GM12878 (cell line): Measurements from ENCODE around the gene MAN1A1. TPM values are rescaled to one million over a fixed set of nuclear protein-coding genes. Genes with fewer than 3 reads are reported as not detected.

ENCODE experiments used
- ATAC-seq: fragments of 200-7000 bp; cut with Tn5 transposase; 3 replicates; pipeline ENCODE4 v1.9.1; 2020; ENCODE audit warnings: mild to moderate bottlenecking, moderate library complexity
- BruUV-seq: library from RNA; stranded (reverse); fragments of 400-500 nt; replicated peaks from 2 replicates; lab custom pipeline; 2021; lab: Mats Ljungman, UMichigan
- CTCF ChIA-PET: fragments of 300-600 bp; sonication (Branson Sonifier 250); formaldehyde crosslinking; extraction: SDS; loops from one replicate; lab custom pipeline; 2021; ENCODE audit warnings: inconsistent platforms; lab: Yijun Ruan, JAX
- POLR2A ChIA-PET: fragments of 350-600 bp; formaldehyde crosslinking; extraction: SDS; loops from one replicate; lab custom pipeline; 2021; ENCODE audit warnings: inconsistent platforms; lab: Charles Lee
- RAD21 ChIA-PET: fragments of 300-600 bp; sonication (Branson Sonifier 250); formaldehyde crosslinking; loops from one replicate; lab custom pipeline; 2023; ENCODE audit warnings: antibody characterized with exemption; ENCODE audit not compliant: unreplicated experiment; lab: Charles Lee
- SMC1A ChIA-PET: fragments of 300-600 bp; sonication (Branson Sonifier 250); formaldehyde crosslinking; loops from one replicate; lab custom pipeline; 2023; ENCODE audit not compliant: unreplicated experiment, uncharacterized antibody; lab: Charles Lee
- DNase-seq: peaks from one replicate; pipeline ENCODE4 v3.0.0-alpha.2; 2011; ENCODE audit warnings: low read depth, low spot score
- FAIRE-seq: peaks from 3 replicates; lab custom pipeline; 2011; peaks lifted over from hg19 to GRCh38; lab: Jason Lieb, UNC
- H2AFZ ChIP-seq: 2 replicates; pipeline ENCODE4 v1.6.0; 2011; ENCODE audit warnings: low read depth, low read length, control low read depth; ENCODE audit not compliant: control insufficient read depth
- H3K27ac ChIP-seq: 2 replicates; pipeline ENCODE4 v1.5.1; 2011; ENCODE audit warnings: control low read depth; ENCODE audit not compliant: control insufficient read depth, insufficient read depth
- H3K27me3 ChIP-seq, 2 experiments: replicated peaks in 1 of 2; 2 replicates each; pipeline versions ENCODE4 v1.6.0 to v1.6.1; 2011; ENCODE audit warnings: low read length in 1 of 2; ENCODE audit not compliant: control insufficient read depth in 2 of 2, insufficient read depth in 2 of 2
- H3K36me3 ChIP-seq, 2 experiments: 2 replicates each; pipeline ENCODE4 v1.5.1; 2011; ENCODE audit warnings: low read length in 1 of 2; ENCODE audit not compliant: control insufficient read depth in 2 of 2, insufficient read depth in 2 of 2
- H3K4me1 ChIP-seq: 2 replicates; pipeline ENCODE4 v1.6.1; 2011; ENCODE audit warnings: mild to moderate bottlenecking, low read length, moderate library complexity, mixed read lengths; ENCODE audit not compliant: control insufficient read depth, insufficient read depth
- H3K4me2 ChIP-seq: 2 replicates; pipeline ENCODE4 v1.6.0; 2011; ENCODE audit warnings: control low read depth; ENCODE audit not compliant: control insufficient read depth, insufficient read depth
- H3K4me3 ChIP-seq: fragments of 200-600 bp; sonication (generic); 2 replicates; pipeline ENCODE4 v1.5.1; 2016
- H3K79me2 ChIP-seq: 2 replicates; pipeline ENCODE4 v1.6.0; 2011; ENCODE audit warnings: low read length; ENCODE audit not compliant: control insufficient read depth, insufficient read depth
- H3K9ac ChIP-seq: 2 replicates; pipeline ENCODE4 v1.8.0; 2011; ENCODE audit warnings: low read length, control low read depth, mixed read lengths; ENCODE audit not compliant: control insufficient read depth, insufficient read depth
- H3K9me3 ChIP-seq: replicated peaks from 3 replicates; pipeline ENCODE4 v1.5.1; 2011; ENCODE audit warnings: mild to moderate bottlenecking, low read length; ENCODE audit not compliant: control insufficient read depth, insufficient read depth
- H4K20me1 ChIP-seq: 2 replicates; pipeline ENCODE4 v1.6.0; 2011; ENCODE audit not compliant: control insufficient read depth, insufficient read depth
- BCL11A ChIP-seq: IDR thresholded peaks from 2 replicates; pipeline ENCODE4 v1.6.1; 2011; ENCODE audit warnings: low read depth, low read length
- CBX3 ChIP-seq: fragments of 200-600 bp; sonication (generic); IDR thresholded peaks from 2 replicates; pipeline ENCODE4 v1.6.1; 2016; ENCODE audit warnings: low read depth, borderline replicate concordance
- CHD4 ChIP-seq: fragments of 200-600 bp; sonication (generic); IDR thresholded peaks from 2 replicates; pipeline ENCODE4 v1.6.1; 2016; ENCODE audit warnings: mild to moderate bottlenecking
- DPF2 ChIP-seq: fragments of 450-650 bp; IDR thresholded peaks from 2 replicates; pipeline ENCODE4 v1.6.1; 2017; ENCODE audit warnings: mild to moderate bottlenecking
- HDGF ChIP-seq: fragments of 450-650 bp; IDR thresholded peaks from 2 replicates; pipeline ENCODE4 v1.6.1; 2016; ENCODE audit warnings: antibody characterized with exemption
- KAT2A ChIP-seq: conservative IDR thresholded peaks from 2 replicates; pipeline ENCODE4 v1.6.1; 2011; ENCODE audit warnings: low read depth, low read length; ENCODE audit not compliant: control insufficient read depth
- NFXL1 ChIP-seq: fragments of 450-650 bp; IDR thresholded peaks from 2 replicates; pipeline ENCODE4 v1.6.1; 2017; ENCODE audit warnings: antibody characterized with exemption, mild to moderate bottlenecking, borderline replicate concordance
- NFYB ChIP-seq: IDR thresholded peaks from 2 replicates; pipeline ENCODE4 v1.6.1; 2011; ENCODE audit warnings: low read depth, mild to moderate bottlenecking, low read length, improper control_type of control experiment, moderate library complexity; ENCODE audit not compliant: insufficient read depth
- NRF1 ChIP-seq: conservative IDR thresholded peaks from 2 replicates; pipeline ENCODE4 v1.6.1; 2011; ENCODE audit warnings: mild to moderate bottlenecking, low read depth, low read length, improper control_type of control experiment
- POU2F2 ChIP-seq: IDR thresholded peaks from 3 replicates; pipeline ENCODE4 v1.6.1; 2011; ENCODE audit warnings: low read depth, mild to moderate bottlenecking, low read length, borderline replicate concordance
- SMAD1 ChIP-seq: fragments of 450-650 bp; IDR thresholded peaks from 2 replicates; pipeline ENCODE4 v1.6.1; 2018; ENCODE audit warnings: mild to moderate bottlenecking, low read depth; ENCODE audit not compliant: partially characterized antibody
- SPI1 ChIP-seq: IDR thresholded peaks from 2 replicates; pipeline ENCODE4 v1.6.1; 2011; ENCODE audit warnings: low read depth, mild to moderate bottlenecking, low read length, moderate library complexity, borderline replicate concordance; ENCODE audit not compliant: insufficient read depth
- TARDBP ChIP-seq: IDR thresholded peaks from 2 replicates; pipeline ENCODE4 v1.6.1; 2016; ENCODE audit warnings: borderline replicate concordance
- TCF3 ChIP-seq: IDR thresholded peaks from 2 replicates; pipeline ENCODE4 v1.6.1; 2012; ENCODE audit warnings: low read depth, mild to moderate bottlenecking, low read length, borderline replicate concordance; ENCODE audit not compliant: insufficient read depth
- WRNIP1 ChIP-seq: IDR thresholded peaks from 2 replicates; pipeline ENCODE4 v1.6.1; 2011; ENCODE audit warnings: low read depth, low read length, improper control_type of control experiment, borderline replicate concordance
- ZNF24 ChIP-seq: fragments of 450-650 bp; IDR thresholded peaks from 2 replicates; pipeline ENCODE4 v1.6.1; 2017; ENCODE audit warnings: antibody characterized with exemption, mild to moderate bottlenecking
- ZSCAN29 ChIP-seq: fragments of 450-650 bp; IDR thresholded peaks from 2 replicates; pipeline ENCODE4 v1.6.1; 2017; ENCODE audit warnings: mild to moderate bottlenecking, moderate library complexity
- WGBS: methylation state at CpG from one replicate; pipeline ENCODE4 v1.1.6; 2016; ENCODE audit warnings: low lambda C conversion rate; ENCODE audit not compliant: insufficient replicate concordance, insufficient coverage; ENCODE audit errors: missing lambda C conversion rate; 5-methylcytosine and 5-hydroxymethylcytosine counted together
- in situ Hi-C: fragments of 300-500 bp; cut with MboI; formaldehyde crosslinking; loops from 9 replicates; pipeline ENCODE4 v1.14.3; 2018; ENCODE audit warnings: mixed read lengths
- intact Hi-C: fragments of 100-400 bp; cut with micrococcal nuclease; formaldehyde crosslinking; loops from one replicate; pipeline ENCODE4 v1.14.2; 2022; ENCODE audit not compliant: unreplicated experiment
- polyA plus RNA-seq, 11 experiments: library from polyadenylated mRNA; depleted of rRNA in 4 of 11; unstranded in 6 of 11; stranded (reverse) in 5 of 11; fragments of >200 nt; fragmentation: Nextera tagmentation in 4 of 11; fragmentation: Illumina TruSeq in 1 of 11; extraction: Ambion mirVana in 4 of 11; extraction: Trizol in 1 of 11; gene quantifications; 1 replicate in 1 of 11; 2 replicates in 10 of 11; pipeline versions ENCODE4 v1.2.1 to v1.2.3, GENCODE V29; 2011 to 2016; ENCODE audit warnings: inconsistent platforms in 2 of 11, missing spikeins in 2 of 11, low read depth in 1 of 11
- total RNA-seq, 4 experiments: library from RNA; depleted of rRNA in 3 of 4; stranded (reverse); fragments of >200 nt in 3 of 4; fragmentation: Illumina TruSeq in 1 of 4; extraction: Trizol in 1 of 4; gene quantifications; 2 replicates each; pipeline versions ENCODE4 v1.2.1 to v1.2.3, GENCODE V29; 2013 to 2021
- TF ChIP-seq, protein P1 (sequence below): fragments of 450-650 bp; IDR thresholded peaks from 2 replicates; pipeline ENCODE4 v1.6.1; 2017; ENCODE audit warnings: mild to moderate bottlenecking, low read depth, inconsistent platforms; ENCODE audit not compliant: poor library complexity, severe bottlenecking

The MAN1A1 gene
- total and polyA plus RNA-seq, 10 of the 15 experiments (the other 5 are each of a cell fraction or from before 2014, with no cell fraction given), result 5.4 to 28.1 (median 19.5) TPM

DNA sequence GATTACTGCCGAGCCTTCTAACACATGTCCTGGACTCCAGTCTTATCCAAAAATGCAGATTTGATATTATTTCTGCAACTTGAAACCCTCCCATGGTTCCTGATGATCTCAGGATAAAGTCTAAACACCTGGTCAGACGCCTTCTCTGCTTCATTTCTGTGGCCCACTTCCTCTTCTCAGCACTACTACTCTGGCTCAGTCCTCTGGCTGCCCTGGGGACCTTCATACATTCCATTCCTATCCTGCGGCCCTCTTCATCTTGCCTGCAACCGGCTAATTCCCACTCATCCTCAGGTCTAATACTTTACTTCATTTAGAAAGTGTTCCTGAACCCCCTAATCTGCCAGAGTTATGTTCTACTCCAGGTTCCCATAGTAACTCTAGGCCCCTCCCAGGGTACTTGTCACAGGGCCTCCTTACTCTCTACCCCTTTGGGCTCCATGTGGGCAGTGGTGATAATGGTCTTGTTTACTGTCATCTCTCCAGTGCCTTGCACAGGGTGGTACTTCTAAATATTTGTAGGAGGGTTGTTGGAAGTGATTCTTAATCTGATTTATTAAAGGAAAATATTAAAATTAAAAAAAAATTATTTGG, 18.9 kb downstream of the MAN1A1 start:
- peaks cover 3 to 10% of the 10 kb centered on the region in 2 experiments for H3K36me3 ChIP-seq
- ChIA-PET SMC1A (no interaction called here), POLR2A (no interaction called here), RAD21 (no interaction called here), CTCF (no interaction called here)
- WGBS, result 90% methylated on average over 4 of the region's 4 CpGs
- H3K27me3 ChIP-seq, result no peaks in the 10 kb centered on the region
- FAIRE-seq (no peak), DNase-seq (no peak), ATAC-seq (0 out of 3 replicates have a peak, but pooled peaks have one; percentile 14)
- no peaks in the 10 kb centered on the region for H3K79me2 ChIP-seq
- no peaks in the 10 kb centered on the region for H3K4me1 ChIP-seq
- H2AFZ ChIP-seq, result no peak overlapping the region
- no TSS peak for BruUV-seq
- intact Hi-C loops (no loop called here), in situ Hi-C loops (no loop called here)
- no peaks in the 10 kb centered on the region for H4K20me1 ChIP-seq
- H3K4me2 ChIP-seq, result no peak overlapping the region
- TF ChIP-seq HDGF, result no peak
- peak; percentile 70; the same call in 1 of the 2 replicates for TF ChIP-seq SPI1
- no peak overlapping the region for H3K27ac ChIP-seq
- H3K9ac ChIP-seq, result no peak overlapping the region
- no peak overlapping the region for H3K4me3 ChIP-seq
- H3K9me3 ChIP-seq, result no peaks in the 10 kb centered on the region

DNA sequence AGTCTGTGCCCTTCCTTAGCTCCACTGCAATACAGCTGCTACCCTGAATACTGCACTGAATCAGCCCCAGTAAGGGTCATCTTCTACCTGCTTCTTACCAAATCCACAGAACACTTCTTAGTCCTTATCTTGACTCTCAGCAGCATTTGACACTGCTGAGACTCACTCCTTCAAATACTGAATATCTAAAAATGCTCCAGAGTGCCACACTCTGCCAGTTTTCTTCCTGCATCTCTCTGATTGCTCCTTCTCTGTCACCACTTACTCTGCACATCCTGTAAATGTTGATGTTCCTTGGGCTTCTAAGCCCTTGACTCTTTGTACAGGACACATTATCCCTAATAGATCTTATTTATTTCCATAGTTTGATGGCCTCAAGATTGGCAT, 19.8 kb downstream of the MAN1A1 start:
- no peak overlapping the region for H3K4me2 ChIP-seq
- no peaks in the 10 kb centered on the region for H3K9me3 ChIP-seq
- ATAC-seq, result no peak
- BruUV-seq, result no TSS peak
- no peak for FAIRE-seq
- H3K9ac ChIP-seq, result no peak overlapping the region
- no peak overlapping the region for H3K4me3 ChIP-seq
- no peak for DNase-seq
- no peaks in the 10 kb centered on the region for H4K20me1 ChIP-seq
- no peaks in the 10 kb centered on the region for H3K4me1 ChIP-seq
- H3K36me3 ChIP-seq, result peaks cover 3 to 10% of the 10 kb centered on the region in 2 experiments
- no peak overlapping the region for H2AFZ ChIP-seq
- no peaks in the 10 kb centered on the region for H3K27me3 ChIP-seq
- no peaks in the 10 kb centered on the region for H3K79me2 ChIP-seq
- ChIA-PET CTCF (no interaction called here), SMC1A (interaction anchor here (0.8 kb wide), 1 partner anchor 9 kb away, joined by 3 read pairs; no protein-coding TSS in a partner anchor), RAD21 (interaction anchor here (4.8 kb wide), 1 partner anchor 16 kb away, joined by 25 read pairs; no protein-coding TSS in a partner anchor), POLR2A (interaction anchor here (1.0 to 1.2 kb wide), 2 partner anchors 8 to 18 kb away, joined by 3 read pairs; no protein-coding TSS in a partner anchor)
- in situ Hi-C loops, result no loop called here
- intact Hi-C loops, result no loop called here
- no peak overlapping the region for H3K27ac ChIP-seq
- TF ChIP-seq WRNIP1 (no peak), KAT2A (no peak), NFXL1 (no peak), POU2F2 (no peak), TCF3 (no peak), ZSCAN29 (no peak), NRF1 (no peak), DPF2 (no peak), SMAD1 (no peak), NFYB (no peak), CBX3 (no peak), BCL11A (no peak), ZNF24 (no peak), CHD4 (no peak), TARDBP (no peak)
- TF ChIP-seq, protein P1, sequence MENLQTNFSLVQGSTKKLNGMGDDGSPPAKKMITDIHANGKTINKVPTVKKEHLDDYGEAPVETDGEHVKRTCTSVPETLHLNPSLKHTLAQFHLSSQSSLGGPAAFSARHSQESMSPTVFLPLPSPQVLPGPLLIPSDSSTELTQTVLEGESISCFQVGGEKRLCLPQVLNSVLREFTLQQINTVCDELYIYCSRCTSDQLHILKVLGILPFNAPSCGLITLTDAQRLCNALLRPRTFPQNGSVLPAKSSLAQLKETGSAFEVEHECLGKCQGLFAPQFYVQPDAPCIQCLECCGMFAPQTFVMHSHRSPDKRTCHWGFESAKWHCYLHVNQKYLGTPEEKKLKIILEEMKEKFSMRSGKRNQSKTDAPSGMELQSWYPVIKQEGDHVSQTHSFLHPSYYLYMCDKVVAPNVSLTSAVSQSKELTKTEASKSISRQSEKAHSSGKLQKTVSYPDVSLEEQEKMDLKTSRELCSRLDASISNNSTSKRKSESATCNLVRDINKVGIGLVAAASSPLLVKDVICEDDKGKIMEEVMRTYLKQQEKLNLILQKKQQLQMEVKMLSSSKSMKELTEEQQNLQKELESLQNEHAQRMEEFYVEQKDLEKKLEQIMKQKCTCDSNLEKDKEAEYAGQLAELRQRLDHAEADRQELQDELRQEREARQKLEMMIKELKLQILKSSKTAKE, result no peak
